Measurements from ENCODE around the gene WDR55.
A peak's percentile ranks its signal among the peaks of the same experiment; 100 is the strongest.
"Not testable (repeated sequence)": the region's sequence is repeated elsewhere in the genome, so short reads cannot be mapped to it uniquely, and the experiment has no call there.

Gene WDR55

DNA sequence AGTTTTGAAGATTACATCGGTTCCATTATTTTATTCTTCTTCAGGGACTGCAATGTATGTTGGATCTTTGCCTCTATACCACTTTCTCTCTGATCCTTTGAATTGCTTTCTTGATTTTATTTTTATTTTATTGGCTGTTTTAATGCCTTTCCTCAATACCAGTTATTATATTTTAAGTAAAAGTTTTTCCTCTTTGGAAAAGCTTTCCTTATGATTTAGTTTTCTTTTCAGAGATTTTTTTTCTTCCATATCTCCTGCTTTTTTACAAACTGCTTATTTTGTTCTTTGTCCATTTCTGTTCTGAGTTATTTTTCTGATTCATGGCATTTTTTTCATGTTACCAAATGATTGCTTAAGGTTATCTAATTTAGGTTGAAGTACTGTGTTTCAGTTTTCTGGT lies 47.1 kb downstream of the WDR55 start:
- DNase-seq = peak; percentile 17

DNA sequence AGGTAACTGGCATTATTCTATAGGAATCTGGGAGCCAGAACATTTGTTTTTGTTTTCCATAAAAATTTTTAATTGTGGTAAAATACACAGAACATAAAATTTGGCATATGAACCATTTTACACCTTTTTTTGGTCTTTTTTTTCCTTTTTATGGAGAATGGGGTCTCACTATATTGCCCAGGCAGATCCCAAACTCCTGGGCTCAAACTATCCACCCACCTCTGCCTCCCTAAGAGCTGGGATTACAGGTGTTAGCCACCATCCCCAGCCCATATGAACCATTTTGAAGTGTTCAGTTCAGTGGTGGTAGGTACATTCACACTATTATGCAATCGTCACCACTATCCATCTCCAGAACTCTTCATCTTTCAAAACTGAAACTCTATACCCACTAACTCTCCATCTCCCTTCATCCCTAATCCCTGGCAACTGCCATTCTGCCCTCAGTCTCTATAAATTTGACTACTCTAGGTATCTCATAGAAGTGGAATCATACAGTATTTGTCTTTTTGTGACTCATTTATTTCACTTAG lies 48.9 kb downstream of the WDR55 start:
- DNase-seq = no peak

DNA sequence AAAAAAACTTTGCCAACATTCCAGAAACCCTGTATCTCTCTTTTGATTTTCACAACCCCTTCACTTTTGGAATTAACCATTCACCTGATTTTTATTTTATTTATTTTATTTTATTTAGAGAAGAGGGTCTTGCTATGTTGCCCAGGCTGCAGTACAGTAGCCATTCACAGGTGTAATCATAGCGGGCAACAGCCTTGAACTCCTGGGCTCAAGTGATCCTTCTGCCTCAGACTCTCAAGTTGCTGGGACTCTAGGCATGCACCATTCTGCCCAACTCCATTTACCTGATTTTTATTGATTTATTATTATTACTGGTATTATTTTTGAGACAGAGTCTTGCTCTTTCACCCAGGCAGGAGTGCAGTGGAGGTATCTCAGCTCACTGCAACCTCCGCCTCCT lies 51.5 kb downstream of the WDR55 start:
- not testable (repeated sequence) for DNase-seq

DNA sequence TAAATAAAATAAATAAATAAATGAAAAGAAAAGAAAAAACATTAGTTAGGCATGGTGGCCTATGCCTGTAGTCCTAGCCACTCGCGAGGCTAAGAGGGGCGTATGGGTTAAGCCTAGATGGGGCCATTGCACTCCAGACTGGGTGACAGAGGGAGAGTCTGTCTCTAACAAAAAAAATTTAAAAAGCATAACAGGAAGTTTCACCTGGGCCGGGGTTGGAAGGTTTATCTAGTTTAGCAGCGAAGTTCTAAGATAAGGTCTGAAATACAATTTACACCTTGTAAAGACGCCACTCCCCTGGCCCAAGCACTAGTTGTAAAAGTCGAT lies 53.5 kb downstream of the WDR55 start:
- no peak for DNase-seq

DNA sequence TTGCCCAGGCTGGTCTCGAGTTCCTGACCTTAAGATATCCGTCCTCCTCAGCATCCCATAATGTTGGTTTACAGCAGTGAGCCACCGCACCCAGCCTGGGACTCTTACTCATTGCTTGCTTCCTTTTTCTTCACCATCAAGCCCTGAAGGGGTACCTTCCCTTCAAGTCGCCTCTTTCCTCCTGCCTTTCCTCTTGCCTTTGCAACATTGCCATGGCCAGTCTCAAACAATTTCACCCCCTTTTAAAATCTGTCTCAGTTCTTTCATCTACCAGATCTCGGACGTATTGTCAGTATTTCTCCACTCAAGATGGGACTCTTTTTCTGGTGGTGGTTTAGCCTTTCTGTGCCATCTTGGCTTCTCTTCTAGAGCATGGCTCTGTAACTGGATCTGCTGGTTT lies 56.0 kb downstream of the WDR55 start:
- not testable (repeated sequence) for DNase-seq

DNA sequence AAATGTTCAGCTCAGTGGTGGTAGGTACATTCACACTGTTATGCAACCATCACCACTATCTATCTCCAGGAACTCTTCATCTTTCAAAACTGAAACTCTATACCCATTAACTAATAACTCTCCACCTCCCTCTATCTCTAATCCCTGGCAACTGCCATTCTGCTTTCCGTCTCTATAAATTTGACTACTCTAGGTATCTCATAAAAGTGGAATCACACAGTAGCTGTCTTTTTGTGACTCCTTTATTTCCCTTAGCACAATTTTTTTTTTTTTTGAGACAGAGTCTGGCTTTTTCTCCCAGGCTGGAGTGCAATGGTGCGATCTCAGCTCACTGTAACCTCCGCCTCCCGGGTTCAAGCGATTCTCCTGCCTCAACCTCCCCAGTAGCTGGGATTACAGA lies 56.7 kb downstream of the WDR55 start:
- not testable (repeated sequence) for DNase-seq

All from DMS79 treated with DMSO at 0.1 percent for 48 hours (cell line).